ENCODE measurements around the gene TNFSF15. TPM values are rescaled to one million over a fixed set of nuclear protein-coding genes. Genes with fewer than 3 reads are reported as not detected.

Gene TNFSF15
- total RNA-seq, 1 donor from 2014 or later = 5.2 TPM

DNA sequence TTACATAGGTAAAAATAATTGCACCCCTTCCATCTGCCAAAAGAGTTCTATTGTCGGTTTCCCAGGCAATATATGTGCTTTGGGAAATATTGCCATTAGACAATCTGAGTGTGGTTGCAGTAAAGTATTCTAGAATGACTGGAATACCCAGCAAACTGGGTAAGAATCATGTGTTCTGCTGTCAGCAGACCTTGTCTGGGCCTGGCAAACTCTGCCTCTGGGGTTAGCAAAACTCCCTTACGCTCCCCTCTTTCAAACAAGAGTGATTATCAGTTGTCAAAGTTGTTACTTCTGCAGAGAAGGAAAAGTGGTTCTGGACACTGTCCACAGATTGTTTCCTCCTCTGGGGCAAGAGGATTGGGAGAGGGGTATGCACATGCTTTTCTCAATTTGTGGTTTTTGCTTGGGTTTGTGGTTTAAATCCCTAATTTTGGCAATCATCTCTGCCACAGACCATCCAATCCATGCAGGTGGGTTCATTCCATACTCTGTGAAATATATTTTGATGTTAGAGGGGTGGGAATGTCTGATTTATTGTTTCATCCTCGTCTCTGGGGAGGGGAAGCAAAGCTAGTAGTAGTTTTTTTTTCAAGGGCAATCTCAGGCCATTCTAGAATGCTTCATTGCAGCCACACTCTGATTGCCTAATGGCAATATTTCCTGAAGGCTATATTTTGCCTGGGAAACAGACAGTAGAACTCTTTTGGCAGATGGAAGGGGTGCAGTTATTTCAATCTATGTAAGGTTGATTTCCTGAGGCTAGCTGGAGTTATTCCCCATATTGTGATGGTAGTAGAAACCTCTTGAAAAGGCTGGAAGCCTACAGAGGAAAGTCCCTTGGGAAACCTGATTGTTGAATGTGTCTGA, 24.0 kb upstream of the TNFSF15 start:
- intact Hi-C loops (cut with DNase I) = no loop called here
- H3K27me3 ChIP-seq (ENCODE audit: low read depth) = no peaks in the 10 kb centered on the region
- TF ChIP-seq, protein P1, sequence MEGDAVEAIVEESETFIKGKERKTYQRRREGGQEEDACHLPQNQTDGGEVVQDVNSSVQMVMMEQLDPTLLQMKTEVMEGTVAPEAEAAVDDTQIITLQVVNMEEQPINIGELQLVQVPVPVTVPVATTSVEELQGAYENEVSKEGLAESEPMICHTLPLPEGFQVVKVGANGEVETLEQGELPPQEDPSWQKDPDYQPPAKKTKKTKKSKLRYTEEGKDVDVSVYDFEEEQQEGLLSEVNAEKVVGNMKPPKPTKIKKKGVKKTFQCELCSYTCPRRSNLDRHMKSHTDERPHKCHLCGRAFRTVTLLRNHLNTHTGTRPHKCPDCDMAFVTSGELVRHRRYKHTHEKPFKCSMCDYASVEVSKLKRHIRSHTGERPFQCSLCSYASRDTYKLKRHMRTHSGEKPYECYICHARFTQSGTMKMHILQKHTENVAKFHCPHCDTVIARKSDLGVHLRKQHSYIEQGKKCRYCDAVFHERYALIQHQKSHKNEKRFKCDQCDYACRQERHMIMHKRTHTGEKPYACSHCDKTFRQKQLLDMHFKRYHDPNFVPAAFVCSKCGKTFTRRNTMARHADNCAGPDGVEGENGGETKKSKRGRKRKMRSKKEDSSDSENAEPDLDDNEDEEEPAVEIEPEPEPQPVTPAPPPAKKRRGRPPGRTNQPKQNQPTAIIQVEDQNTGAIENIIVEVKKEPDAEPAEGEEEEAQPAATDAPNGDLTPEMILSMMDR (IDR thresholded peaks at IDR 0.05) = no peak
- H3K4me3 ChIP-seq = no peak overlapping the region
- H3K27ac ChIP-seq = no peak overlapping the region
- no peaks in the 10 kb centered on the region for H3K9me3 ChIP-seq
- no peaks in the 10 kb centered on the region for H3K4me1 ChIP-seq
- ATAC-seq (no peak), DNase-seq (no peak)
- H3K36me3 ChIP-seq = no peaks in the 10 kb centered on the region

DNA sequence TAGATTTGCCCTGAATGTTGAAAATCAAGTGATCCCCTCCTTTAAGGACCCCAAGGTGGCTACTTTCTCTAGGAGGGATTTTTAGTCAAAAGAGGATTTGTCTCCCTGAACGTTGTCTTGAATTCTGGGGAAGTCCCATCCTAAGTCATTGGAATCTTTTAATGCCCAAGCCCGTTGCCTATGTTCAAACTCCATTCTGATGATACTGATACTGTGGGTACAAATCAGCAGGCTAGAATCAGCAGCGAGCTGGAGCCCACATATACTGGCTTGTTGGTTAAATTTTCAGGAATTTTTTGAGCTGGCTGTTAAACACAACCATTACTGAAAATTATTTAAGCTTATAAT, 22.4 kb upstream of the TNFSF15 start:
- Histone ChIP-seq H3K27ac (no peak overlapping the region), H3K4me1 (no peaks in the 10 kb centered on the region), H3K36me3 (no peaks in the 10 kb centered on the region), H3K4me3 (no peak overlapping the region), H3K9me3 (no peaks in the 10 kb centered on the region), H3K27me3 (ENCODE audit: low read depth) (no peaks in the 10 kb centered on the region)
- intact Hi-C loops (cut with DNase I) = no loop called here
- DNase-seq (no peak), ATAC-seq (no peak)
- TF ChIP-seq, protein P1 (IDR thresholded peaks at IDR 0.05) = no peak

DNA sequence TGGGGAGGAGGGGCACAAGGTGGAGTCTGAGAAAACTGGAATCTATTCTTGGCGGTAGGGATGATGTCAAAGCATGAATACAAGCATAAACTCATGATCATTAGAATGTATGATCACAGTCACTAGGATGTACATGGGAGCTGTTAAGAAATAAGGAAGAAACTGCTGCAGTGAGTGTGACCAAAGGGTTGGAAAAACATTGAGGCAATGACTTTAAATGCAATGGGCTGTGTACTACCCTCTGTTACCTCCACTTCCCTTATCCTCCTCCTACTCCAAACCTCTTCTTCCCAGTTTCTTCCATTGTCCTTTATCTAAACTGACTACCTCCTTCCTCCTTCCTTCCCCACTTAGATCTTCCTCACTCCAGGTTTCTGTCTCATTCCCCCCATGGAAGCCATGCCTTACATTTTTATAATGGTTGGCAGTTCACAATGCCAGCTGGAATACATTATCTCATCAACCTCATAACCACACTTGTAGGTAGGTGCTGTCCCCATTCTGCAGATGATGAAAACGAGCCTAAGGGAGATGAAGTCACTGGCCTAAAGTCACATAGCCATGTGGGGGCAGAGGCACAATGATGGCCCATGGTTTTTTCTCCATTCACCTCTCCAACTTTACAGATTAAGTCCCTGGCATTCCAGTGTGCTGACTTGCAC, 21.9 kb upstream of the TNFSF15 start:
- TF ChIP-seq, protein P1 (IDR thresholded peaks at IDR 0.05) = no peak
- no peaks in the 10 kb centered on the region for H3K9me3 ChIP-seq
- intact Hi-C loops (cut with DNase I) = no loop called here
- H3K27me3 ChIP-seq (ENCODE audit: low read depth) = no peaks in the 10 kb centered on the region
- H3K4me3 ChIP-seq = no peak overlapping the region
- H3K27ac ChIP-seq = no peak overlapping the region
- no peaks in the 10 kb centered on the region for H3K4me1 ChIP-seq
- peak in 1 of 2 donors; percentile 48 for ATAC-seq
- no peaks in the 10 kb centered on the region for H3K36me3 ChIP-seq
- no peak for DNase-seq

DNA sequence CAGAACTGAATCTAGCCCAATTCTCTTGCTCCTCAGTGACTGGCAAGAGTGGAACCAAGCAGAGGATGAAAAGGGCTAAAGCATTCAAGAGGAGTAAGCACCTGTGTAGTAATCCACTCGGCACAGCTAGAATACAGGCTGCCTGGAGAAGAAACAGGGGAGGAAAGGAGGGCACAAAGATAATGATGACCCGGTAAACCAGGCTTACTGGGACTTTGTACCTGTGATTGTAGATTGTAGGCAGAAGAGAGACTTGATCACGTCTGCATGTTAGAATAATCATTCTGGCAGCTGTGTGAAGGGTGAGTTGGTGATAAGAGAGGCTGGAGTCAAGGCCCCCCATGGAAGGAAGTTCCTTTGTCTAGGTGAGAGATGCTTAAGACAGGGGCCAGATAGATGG, 20.6 kb upstream of the TNFSF15 start:
- intact Hi-C loops (cut with DNase I) = no loop called here
- Histone ChIP-seq H3K27ac (no peak overlapping the region), H3K4me3 (no peak overlapping the region), H3K9me3 (no peaks in the 10 kb centered on the region), H3K4me1 (no peaks in the 10 kb centered on the region), H3K36me3 (no peaks in the 10 kb centered on the region), H3K27me3 (ENCODE audit: low read depth) (no peaks in the 10 kb centered on the region)
- no peak for ATAC-seq
- TF ChIP-seq, protein P1 (IDR thresholded peaks at IDR 0.05) = no peak
- no peak for DNase-seq

DNA sequence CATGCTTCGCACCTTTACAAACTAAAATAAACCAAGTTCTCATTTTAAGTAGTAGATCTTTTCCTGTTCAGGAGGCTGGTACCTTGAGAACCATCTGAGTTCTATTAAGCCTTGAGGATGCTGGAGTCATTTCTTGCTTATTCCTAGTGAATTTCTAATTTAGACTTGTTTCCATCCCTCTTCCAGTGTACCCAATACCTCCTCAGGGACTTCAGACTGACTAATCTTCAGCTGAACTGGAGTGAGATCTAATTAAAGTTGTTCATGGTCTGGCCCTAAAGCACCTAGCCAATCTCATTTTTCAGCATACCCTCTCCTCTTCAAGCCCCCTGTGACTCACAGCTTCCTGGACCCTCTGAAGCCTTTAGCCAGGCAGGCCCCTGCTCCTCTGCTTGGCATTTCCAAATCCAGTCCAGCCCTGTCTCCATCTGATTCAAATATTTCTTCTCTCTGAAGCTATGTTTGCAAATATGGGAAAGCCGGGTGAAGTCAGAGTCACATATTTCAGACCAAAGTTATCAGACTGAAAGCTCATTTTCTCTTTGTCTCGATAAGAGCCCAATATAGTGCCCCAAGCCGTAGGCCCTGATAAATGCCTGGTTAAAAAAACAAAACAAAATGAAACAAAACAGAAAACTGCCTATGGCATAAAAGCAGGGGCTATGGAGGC, 19.4 kb upstream of the TNFSF15 start:
- Histone ChIP-seq H3K4me3 (no peak overlapping the region), H3K9me3 (no peaks in the 10 kb centered on the region), H3K27me3 (ENCODE audit: low read depth) (no peaks in the 10 kb centered on the region), H3K36me3 (no peaks in the 10 kb centered on the region), H3K4me1 (no peaks in the 10 kb centered on the region), H3K27ac (no peak overlapping the region)
- DNase-seq (no peak), ATAC-seq (no peak)
- intact Hi-C loops (cut with DNase I) = no loop called here
- TF ChIP-seq, protein P1 (IDR thresholded peaks at IDR 0.05) = no peak
